ENCODE measurements around the gene IFRD2.
"Not testable (repeated sequence)": the region's sequence is repeated elsewhere in the genome, so short reads cannot be mapped to it uniquely, and the experiment has no call there.

The IFRD2 gene

DNA sequence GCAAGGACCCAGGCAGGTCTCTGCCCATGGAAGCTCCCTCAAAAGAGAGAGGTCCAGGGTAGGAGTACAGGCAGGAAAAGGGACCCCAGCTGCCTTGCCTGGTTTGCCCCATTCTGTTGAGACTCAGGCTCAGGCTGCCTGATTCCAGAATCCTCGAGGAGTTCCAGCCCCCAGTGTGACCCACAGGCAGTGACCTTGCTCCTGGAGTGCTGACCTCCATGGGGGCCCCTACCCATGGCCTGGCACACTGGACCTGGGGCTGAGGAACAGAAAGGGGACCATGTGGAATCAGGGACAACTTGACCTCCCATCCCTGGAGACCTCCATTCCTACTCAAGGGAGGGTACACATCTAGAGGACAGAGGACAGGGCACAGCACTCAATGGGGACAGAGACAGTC lies 26.7 kb downstream of the IFRD2 start:
- no peak for DNase-seq

- no peak for DNase-seq
Measured at GRCh38 chr3:50264964-50265485, 27.2 kb downstream of the IFRD2 start.

DNA sequence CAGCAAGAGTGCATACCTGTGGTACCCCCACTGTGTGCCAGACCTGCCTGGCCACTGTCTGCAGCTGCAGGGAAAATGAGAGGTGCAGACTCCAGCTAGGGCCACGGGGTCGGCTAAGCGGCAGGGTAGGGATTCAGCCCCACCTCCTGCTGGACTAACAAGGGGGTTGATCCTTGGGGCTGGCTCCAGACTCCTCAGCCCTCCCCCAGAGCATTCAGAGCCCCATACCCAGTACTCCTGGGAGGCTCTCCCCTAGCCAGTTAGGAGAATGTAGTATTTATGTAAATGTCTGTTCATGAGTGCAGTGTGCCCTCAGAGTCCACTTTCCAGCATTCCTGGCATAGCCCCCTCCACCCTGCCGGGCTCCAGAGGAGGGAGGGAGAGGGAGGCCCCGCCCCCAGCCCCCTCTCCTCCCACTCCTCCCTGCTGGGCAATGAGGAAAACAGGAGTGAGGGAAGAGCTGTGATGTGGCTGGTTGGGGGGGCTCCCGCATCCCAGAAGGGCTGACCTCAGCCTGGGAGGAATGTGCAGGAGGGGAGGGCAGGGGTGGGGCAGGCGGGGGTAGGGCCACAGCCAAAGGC lies 27.8 kb downstream of the IFRD2 start:
- DNase-seq: no peak

DNA sequence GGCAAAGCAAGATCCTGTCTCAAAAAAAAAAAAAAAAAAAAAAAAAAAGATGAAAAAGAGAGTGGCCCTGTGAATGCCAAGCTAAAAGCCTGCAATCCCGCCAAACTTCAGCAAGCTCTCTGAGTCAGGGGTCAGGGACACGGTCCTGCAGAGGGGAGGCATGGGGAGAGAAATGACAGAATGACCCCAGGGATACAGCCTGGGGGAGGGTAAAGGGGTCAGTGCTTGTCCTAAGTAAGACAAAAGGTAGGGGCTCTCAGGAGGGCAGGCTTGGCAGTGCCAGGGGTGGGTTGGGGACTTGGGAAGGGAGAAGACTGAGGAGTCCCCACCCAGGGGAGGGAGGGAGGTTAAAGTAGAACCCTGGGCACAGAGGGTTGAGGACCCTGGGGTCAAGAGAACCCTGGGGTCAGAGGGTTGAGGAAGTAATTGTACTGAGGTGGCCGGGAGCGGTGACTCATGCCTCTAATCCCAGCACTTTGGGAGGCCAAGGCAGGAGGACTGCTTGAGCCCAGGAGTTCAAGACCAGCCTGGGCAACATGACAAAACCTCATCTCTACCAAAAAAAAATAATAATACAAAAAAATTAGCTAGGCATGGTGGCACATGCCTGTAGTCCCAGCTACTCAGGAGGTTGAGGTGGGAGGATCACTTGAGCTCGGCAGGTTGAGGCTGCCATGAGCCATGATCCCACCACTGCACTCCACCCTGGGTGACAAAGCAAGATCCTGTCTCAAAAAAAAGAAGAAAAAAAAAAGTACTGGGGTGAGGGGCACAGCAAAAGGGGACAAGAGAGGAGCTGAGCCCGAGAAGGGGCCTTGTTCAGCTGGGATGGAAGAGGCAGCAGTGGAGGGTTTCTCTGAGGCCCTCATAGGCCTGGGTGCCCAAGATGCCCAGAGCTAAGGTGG lies 28.5 kb downstream of the IFRD2 start:
- DNase-seq: no peak

DNA sequence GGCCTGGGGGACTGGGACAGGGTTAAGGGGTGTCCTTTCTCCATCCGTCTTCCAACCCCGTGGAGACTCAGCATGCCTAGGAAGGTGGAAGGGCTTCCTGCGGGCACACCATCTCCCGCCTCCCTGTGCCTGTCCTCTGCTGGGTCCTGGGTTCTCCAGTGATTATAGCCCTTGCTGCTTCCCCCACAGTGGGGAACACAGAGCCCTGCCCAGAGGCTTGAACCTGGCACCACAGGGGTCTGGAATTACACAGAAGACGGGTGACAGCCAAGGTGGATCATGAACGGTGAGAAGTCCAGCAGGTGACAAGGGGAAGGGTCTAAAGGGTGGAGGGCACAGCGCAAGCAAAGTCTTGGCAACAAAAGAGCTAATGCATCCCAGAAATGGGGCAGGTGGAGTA lies 29.5 kb downstream of the IFRD2 start:
- no peak for DNase-seq

DNA sequence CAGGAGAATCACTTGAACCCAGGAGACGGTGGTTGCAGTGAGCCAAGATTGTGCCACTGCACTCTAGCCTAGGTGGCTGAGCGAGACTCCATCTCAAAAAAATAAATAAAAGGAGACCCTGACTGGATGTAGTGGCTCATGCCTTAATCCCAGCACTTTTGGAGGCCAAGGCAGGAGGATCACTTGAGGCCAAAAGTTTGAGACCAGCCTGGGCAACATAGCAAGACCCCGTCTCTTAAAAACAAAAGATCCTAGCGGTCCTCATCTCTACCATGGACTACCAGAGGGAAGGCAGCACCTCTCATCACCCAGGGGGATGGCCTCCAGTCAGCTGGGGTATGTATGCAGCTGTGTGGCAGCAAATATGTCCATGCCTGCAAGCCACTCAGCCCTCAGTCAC lies 30.0 kb downstream of the IFRD2 start:
- not testable (repeated sequence) for DNase-seq

DNA sequence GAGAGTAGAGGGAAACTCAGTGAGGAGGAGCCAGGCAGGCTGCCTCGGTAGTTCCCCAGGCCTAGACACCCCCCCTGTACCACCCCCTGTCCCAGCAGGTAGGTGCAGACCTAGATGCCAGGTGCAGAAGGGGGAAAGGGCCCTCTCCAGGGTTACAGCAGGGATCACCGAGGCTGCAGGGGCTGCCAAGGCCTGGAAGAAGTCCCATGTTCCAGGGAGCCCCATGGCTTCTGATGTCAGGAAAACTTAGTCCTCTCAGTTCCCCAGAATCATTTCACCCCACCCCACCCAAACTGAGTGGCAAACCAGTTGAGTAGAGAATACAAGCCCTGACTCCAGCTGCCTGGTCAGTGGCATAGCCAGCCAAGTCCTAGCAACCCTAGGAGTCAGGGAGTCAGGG lies 30.7 kb downstream of the IFRD2 start:
- DNase-seq: no peak

- no peak for DNase-seq
Measured at GRCh38 chr3:50260942-50261441, 31.2 kb downstream of the IFRD2 start.

DNA sequence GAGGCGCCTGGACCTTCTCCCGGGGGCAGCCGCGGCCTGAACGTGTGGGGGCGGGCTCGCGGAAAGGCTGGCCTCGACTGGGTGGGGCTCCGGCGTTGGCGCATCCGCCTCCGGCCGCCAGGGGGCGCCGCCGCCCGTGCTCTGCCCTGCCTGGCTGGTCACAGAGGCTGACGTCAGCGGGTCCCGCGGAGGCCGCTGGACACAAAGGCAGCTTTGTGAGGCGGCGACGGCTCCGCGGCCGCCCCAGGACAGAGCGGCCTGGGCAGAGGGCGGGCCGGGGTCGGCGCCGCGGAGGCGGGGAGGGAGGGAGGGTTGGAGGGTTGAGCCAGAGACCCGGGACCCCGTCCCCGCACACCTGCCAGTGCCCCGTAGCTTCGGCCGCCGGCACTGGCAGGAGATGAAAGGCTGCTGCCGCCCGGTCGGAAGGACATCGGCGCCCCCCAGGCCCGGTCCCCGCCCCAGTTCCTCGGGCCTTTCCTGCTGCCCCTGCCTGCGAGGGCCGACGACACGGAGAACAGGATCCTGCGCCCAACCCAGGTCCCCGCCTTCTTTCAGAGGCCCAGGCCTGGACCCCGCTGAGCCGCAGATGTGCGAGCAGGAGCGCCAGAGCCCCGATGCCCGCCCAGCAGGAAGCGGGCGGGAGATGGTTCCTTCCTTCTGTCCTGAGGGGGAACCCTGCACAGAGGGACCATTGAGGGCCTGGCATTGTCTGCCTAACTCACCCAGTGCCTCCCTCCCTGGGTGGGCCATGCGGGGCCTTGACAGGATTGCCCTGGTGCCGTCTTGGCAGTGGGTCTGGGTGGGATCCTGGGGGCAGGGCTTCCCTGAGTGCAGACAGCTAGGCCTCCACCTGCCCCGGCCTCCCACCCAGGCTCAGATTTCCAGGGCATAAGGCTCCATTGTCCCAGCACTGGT lies 31.9 kb downstream of the IFRD2 start:
- no peak for DNase-seq

GRCh38 chr3:50259432-50260026 lies 32.7 kb downstream of the IFRD2 start:
- DNase-seq: no peak

GRCh38 chr3:50258979-50259378 lies 33.2 kb downstream of the IFRD2 start:
- DNase-seq: no peak

GRCh38 chr3:50258029-50258680 lies 34.1 kb downstream of the IFRD2 start:
- no peak for DNase-seq

GRCh38 chr3:50256978-50257890 lies 35.0 kb downstream of the IFRD2 start:
- no peak for DNase-seq

DNA sequence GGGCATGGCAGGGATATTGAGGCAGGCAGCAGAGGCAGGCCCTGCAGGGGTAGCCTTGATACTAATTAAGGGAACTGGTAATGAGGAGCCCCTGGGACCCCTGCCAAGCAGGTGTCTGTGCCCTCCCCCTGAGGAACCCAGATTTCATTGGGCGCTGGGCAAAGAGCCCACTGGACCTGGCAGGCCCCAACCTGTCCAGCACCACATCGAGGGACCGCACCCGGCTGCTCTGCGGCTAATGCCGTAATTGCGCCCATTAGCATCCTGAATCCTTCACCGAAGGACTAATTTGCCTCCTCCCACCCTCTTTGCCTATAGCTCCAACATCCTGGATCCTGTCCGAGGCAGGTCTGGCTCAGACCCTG lies 37.0 kb downstream of the IFRD2 start:
- no peak for DNase-seq

GRCh38 chr3:50254577-50255250 lies 37.5 kb downstream of the IFRD2 start:
- no peak for DNase-seq

GRCh38 chr3:50251220-50251619 lies 41.0 kb downstream of the IFRD2 start:
- DNase-seq: no peak

DNA sequence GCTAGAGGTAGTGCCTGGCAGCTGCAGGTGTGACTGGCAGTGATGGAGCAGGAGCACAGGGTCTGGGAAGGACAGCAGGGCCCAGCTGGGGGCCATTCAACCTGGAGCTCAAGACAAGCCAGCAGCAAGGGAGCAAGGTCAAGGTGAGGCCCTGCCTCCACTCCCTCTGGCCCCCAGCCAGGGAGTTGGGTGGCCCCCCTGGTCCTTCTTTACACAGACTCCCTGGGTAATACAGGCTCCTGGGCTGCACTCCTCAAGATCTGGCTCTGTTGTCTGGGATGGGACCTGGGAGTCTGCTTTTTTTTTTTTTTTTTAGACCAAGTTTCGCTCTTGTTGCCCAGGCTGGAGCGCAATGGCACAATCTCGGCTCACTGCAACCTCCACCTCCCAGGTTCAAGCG lies 41.7 kb downstream of the IFRD2 start:
- no peak for DNase-seq

GRCh38 chr3:50249457-50249856 lies 42.8 kb downstream of the IFRD2 start:
- DNase-seq: no peak

- no peak for DNase-seq
Measured at GRCh38 chr3:50248387-50248786, 43.8 kb downstream of the IFRD2 start.

DNA sequence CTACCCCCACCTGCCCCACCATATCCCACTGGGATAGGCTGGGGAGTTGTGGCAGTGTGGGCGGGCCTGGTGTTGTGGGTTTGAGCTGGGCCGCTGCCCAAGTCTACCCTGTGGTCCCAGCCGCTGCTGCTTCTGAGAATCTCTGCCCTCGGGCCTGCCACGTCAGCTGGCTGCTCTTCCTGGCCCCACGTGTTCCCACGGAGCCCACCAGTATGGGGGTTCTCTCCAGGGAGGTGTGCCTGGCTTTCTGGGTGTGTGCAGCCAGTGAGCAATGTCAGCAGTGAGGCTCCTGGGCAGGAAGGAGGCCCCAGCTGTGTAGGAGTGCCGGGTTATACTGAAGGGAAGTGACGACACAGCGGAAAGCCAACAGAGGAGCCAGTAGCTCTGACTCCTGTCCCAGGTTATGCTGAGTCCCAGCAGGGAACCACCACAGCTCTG lies 45.7 kb downstream of the IFRD2 start:
- no peak for DNase-seq
